D721Med (cell line): ENCODE data around the gene PDLIM7.

Experiments used
- DNase-seq: peaks from one replicate; pipeline ENCODE4 v3.0.0; 2011; ENCODE audit warnings: low spot score; ENCODE audit not compliant: insufficient read length
- FAIRE-seq: peaks from 2 replicates; lab custom pipeline; 2011; peaks lifted over from hg19 to GRCh38; lab: Jason Lieb, UNC
- TF ChIP-seq, protein P1 (sequence below): IDR thresholded peaks from 2 replicates; pipeline ENCODE4 v1.5.1; 2012; ENCODE audit warnings: mild to moderate bottlenecking, control low read depth; ENCODE audit not compliant: insufficient read depth; ENCODE audit errors: missing control alignments

Gene PDLIM7

GRCh38 chr5:177515580-177515979, 18.2 kb upstream of the PDLIM7 start:
- TF ChIP-seq, protein P1, sequence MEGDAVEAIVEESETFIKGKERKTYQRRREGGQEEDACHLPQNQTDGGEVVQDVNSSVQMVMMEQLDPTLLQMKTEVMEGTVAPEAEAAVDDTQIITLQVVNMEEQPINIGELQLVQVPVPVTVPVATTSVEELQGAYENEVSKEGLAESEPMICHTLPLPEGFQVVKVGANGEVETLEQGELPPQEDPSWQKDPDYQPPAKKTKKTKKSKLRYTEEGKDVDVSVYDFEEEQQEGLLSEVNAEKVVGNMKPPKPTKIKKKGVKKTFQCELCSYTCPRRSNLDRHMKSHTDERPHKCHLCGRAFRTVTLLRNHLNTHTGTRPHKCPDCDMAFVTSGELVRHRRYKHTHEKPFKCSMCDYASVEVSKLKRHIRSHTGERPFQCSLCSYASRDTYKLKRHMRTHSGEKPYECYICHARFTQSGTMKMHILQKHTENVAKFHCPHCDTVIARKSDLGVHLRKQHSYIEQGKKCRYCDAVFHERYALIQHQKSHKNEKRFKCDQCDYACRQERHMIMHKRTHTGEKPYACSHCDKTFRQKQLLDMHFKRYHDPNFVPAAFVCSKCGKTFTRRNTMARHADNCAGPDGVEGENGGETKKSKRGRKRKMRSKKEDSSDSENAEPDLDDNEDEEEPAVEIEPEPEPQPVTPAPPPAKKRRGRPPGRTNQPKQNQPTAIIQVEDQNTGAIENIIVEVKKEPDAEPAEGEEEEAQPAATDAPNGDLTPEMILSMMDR: no peak
- FAIRE-seq (no peak), DNase-seq (no peak)

DNA sequence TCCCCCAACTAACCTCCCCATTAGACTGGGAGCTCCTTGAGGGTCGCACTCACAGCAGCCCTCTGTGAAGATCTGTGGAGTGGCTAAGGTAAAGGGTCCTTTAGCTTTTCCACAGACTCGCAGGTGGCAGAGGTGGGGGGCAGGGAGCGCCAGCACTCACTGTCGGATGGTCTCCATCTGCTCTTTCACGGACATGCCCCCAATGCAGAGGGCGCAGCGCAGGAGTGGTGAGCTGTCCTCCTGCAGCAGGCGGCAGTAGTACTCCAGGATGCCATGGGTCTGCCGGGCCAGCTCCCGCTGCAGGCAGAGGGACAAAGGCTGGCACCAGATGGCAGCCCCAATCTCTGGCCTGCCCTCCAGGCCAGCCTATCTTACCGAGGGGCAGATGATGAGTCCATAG, 17.1 kb upstream of the PDLIM7 start:
- TF ChIP-seq, protein P1: no peak
- DNase-seq (no peak), FAIRE-seq (no peak)

- no peak for DNase-seq
- TF ChIP-seq, protein P1: no peak
- FAIRE-seq: no peak
These were observed 16.1 kb upstream of the PDLIM7 start for GRCh38 chr5:177513500-177513899.

DNA sequence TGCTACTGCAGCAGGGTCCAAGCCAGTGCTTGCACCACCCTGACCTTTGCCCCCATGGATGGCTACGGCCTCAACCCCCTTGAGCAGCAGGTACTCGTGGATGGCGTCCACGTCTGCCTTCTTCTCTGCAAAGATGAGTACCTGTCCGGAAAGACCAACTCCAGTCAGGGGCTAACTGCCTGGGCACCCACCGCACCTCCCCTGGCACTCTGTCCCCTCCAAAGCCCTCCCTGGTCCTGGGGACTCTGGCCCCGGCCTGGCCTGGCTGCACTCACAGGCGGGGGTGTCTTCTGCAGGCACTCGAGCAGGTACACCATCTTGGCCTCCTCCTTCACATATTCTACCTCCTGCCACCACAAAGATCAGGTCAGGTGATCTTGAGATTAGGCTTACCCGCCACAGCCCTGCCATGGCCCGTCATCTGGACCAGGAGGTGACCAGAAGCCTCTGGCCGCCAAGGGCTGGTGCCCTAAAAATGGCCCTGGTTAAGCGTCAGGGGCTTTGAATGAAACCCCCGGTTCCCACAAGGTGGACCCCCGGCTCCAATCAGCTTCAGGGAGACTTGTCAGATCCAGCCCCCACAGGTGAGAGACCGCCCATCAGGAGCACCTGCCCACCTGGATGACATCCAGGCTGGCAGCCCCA, 15.5 kb upstream of the PDLIM7 start:
- no peak for DNase-seq
- FAIRE-seq: no peak
- TF ChIP-seq, protein P1: no peak

- DNase-seq: no peak
- no peak for FAIRE-seq
- TF ChIP-seq, protein P1: no peak
These were observed 14.6 kb upstream of the PDLIM7 start for GRCh38 chr5:177511796-177512675.

GRCh38 chr5:177511181-177511580, 13.8 kb upstream of the PDLIM7 start:
- TF ChIP-seq, protein P1: no peak
- no peak for FAIRE-seq
- no peak for DNase-seq
